ENCODE results near the gene BAG3. TPM values are rescaled to one million over a fixed set of nuclear protein-coding genes. Genes with fewer than 3 reads are reported as not detected.

Gene BAG3
- total and polyA plus RNA-seq, 9 of the 15 experiments (the other 6 are each of a cell fraction or from before 2014, with no cell fraction given), result 2.6 to 27.4 (median 7.2) TPM

DNA sequence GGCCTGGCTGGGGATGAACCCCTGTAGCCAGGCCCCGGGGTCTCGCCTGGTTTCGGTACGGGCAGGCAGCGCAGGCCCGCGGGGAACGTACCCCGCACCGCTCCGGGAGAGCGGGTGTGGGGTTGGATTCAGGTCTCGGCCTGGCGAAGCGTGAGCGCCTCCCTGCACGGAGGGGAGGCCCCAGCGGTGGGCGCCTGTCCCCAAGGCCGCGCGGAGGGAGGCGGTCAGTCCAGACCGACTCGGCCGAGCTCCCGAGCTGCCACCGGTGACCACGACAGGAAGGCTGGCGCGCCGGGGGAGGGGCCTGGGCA lies 74.3 kb downstream of the BAG3 start (continued):
- TF ChIP-seq, protein P1, sequence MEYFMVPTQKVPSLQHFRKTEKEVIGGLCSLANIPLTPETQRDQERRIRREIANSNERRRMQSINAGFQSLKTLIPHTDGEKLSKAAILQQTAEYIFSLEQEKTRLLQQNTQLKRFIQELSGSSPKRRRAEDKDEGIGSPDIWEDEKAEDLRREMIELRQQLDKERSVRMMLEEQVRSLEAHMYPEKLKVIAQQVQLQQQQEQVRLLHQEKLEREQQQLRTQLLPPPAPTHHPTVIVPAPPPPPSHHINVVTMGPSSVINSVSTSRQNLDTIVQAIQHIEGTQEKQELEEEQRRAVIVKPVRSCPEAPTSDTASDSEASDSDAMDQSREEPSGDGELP (CRISPR knock-in tag; IDR thresholded peaks at IDR 0.05; ENCODE audit: borderline replicate concordance), result peak; percentile 23; the same call in 1 of the 2 replicates
- TF ChIP-seq PHF8 (IDR thresholded peaks at IDR 0.05; ENCODE audit: borderline replicate concordance, low read length) (peak; percentile 91), NFE2L1 (tag; IDR thresholded peaks at IDR 0.05; ENCODE audit: borderline replicate concordance, low read depth) (no peak), MCM2 (IDR thresholded peaks at IDR 0.05; ENCODE audit: low read depth) (no peak), HMGN3 (IDR thresholded peaks at IDR 0.05; ENCODE audit: borderline replicate concordance, extremely low read depth, insufficient read length, low read depth, low read length) (no peak), STAG1 (CRISPR knock-in tag; IDR thresholded peaks at IDR 0.05; ENCODE audit: borderline replicate concordance) (no peak), RBM15 (IDR thresholded peaks at IDR 0.05; ENCODE audit: insufficient read depth, low read length) (no peak), TRIM24 (IDR thresholded peaks at IDR 0.05) (no peak), CBFB (CRISPR knock-in tag; IDR thresholded peaks at IDR 0.05) (no peak), ZNF561 (CRISPR knock-in tag; conservative IDR thresholded peaks at IDR 0.05) (no peak), SMARCA4 (IDR thresholded peaks at IDR 0.05) (no peak), ZNF165 (CRISPR knock-in tag; IDR thresholded peaks at IDR 0.05; ENCODE audit: borderline replicate concordance) (no peak), ZNF175 (CRISPR knock-in tag; IDR thresholded peaks at IDR 0.05; ENCODE audit: low read depth) (no peak)
- TF ChIP-seq, protein P2, sequence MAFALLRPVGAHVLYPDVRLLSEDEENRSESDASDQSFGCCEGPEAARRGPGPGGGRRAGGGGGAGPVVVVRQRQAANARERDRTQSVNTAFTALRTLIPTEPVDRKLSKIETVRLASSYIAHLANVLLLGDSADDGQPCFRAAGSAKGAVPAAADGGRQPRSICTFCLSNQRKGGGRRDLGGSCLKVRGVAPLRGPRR (CRISPR knock-in tag; IDR thresholded peaks at IDR 0.05), result no peak
- TF ChIP-seq, protein P3, sequence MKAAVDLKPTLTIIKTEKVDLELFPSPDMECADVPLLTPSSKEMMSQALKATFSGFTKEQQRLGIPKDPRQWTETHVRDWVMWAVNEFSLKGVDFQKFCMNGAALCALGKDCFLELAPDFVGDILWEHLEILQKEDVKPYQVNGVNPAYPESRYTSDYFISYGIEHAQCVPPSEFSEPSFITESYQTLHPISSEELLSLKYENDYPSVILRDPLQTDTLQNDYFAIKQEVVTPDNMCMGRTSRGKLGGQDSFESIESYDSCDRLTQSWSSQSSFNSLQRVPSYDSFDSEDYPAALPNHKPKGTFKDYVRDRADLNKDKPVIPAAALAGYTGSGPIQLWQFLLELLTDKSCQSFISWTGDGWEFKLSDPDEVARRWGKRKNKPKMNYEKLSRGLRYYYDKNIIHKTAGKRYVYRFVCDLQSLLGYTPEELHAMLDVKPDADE (conservative IDR thresholded peaks at IDR 0.05; ENCODE audit: control insufficient read depth, low read depth, low read length), result no peak
- TF ChIP-seq, protein P4, sequence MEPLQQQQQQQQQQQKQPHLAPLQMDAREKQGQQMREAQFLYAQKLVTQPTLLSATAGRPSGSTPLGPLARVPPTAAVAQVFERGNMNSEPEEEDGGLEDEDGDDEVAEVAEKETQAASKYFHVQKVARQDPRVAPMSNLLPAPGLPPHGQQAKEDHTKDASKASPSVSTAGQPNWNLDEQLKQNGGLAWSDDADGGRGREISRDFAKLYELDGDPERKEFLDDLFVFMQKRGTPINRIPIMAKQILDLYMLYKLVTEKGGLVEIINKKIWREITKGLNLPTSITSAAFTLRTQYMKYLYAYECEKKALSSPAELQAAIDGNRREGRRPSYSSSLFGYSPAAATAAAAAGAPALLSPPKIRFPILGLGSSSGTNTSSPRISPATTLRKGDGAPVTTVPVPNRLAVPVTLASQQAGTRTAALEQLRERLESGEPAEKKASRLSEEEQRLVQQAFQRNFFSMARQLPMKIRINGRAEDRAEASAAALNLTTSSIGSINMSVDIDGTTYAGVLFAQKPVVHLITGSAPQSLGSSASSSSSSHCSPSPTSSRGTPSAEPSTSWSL (CRISPR knock-in tag; IDR thresholded peaks at IDR 0.05; ENCODE audit: borderline replicate concordance), result no peak; the same call in 1 of the 2 replicates
- TF ChIP-seq, protein P5, sequence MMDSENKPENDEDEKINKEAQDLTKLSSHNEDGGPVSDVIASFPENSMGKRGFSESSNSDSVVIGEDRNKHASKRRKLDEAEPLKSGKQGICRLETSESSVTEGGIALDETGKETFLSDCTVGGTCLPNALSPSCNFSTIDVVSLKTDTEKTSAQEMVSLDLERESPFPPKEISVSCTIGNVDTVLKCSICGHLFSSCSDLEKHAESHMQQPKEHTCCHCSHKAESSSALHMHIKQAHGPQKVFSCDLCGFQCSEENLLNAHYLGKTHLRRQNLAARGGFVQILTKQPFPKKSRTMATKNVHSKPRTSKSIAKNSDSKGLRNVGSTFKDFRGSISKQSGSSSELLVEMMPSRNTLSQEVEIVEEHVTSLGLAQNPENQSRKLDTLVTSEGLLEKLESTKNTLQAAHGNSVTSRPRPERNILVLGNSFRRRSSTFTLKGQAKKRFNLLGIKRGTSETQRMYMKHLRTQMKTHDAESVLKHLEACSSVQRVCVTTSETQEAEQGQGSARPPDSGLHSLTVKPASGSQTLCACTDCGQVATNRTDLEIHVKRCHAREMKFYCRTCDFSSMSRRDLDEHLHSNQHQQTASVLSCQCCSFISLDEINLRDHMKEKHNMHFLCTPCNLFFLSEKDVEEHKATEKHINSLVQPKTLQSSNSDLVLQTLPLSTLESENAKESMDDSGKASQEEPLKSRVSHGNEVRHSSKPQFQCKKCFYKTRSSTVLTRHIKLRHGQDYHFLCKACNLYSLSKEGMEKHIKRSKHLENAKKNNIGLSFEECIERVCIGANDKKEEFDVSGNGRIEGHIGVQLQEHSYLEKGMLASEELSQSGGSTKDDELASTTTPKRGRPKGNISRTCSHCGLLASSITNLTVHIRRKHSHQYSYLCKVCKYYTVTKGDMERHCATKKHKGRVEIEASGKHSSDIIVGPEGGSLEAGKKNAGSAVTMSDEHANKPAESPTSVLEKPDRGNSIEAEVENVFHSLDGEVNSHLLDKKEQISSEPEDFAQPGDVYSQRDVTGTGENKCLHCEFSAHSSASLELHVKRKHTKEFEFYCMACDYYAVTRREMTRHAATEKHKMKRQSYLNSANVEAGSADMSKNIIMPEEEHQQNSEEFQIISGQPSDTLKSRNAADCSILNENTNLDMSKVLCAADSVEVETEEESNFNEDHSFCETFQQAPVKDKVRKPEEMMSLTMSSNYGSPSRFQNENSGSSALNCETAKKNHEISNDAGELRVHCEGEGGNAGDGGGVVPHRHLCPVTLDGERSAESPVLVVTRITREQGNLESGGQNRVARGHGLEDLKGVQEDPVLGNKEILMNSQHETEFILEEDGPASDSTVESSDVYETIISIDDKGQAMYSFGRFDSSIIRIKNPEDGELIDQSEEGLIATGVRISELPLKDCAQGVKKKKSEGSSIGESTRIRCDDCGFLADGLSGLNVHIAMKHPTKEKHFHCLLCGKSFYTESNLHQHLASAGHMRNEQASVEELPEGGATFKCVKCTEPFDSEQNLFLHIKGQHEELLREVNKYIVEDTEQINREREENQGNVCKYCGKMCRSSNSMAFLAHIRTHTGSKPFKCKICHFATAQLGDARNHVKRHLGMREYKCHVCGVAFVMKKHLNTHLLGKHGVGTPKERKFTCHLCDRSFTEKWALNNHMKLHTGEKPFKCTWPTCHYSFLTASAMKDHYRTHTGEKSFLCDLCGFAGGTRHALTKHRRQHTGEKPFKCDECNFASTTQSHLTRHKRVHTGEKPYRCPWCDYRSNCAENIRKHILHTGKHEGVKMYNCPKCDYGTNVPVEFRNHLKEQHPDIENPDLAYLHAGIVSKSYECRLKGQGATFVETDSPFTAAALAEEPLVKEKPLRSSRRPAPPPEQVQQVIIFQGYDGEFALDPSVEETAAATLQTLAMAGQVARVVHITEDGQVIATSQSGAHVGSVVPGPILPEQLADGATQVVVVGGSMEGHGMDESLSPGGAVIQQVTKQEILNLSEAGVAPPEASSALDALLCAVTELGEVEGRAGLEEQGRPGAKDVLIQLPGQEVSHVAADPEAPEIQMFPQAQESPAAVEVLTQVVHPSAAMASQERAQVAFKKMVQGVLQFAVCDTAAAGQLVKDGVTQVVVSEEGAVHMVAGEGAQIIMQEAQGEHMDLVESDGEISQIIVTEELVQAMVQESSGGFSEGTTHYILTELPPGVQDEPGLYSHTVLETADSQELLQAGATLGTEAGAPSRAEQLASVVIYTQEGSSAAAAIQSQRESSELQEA (IDR thresholded peaks at IDR 0.05; ENCODE audit: low read depth), result no peak
